HEK293 (cell line): ENCODE data around the gene DFFA.
"Not testable (repeated sequence)": the region's sequence is repeated elsewhere in the genome, so short reads cannot be mapped to it uniquely, and the experiment has no call there.

ENCODE experiments used
- CTCF ChIA-PET: fragments of 350-600 bp; formaldehyde crosslinking; extraction: SDS; loops from one replicate; lab custom pipeline; 2021; ENCODE audit warnings: antibody characterized with exemption; lab: Yijun Ruan, JAX
- POLR2A ChIA-PET: fragments of 300-600 bp; formaldehyde crosslinking; extraction: SDS; loops from one replicate; lab custom pipeline; 2020; ENCODE audit warnings: antibody characterized with exemption, inconsistent platforms; lab: Yijun Ruan, JAX
- H3K27ac ChIP-seq: fragments of 200-500 bp; sonication (Bioruptor generic); 2 replicates; pipeline ENCODE4 v1.5.1; 2014; ENCODE audit warnings: low read depth, low read length, control low read depth, inconsistent platforms; ENCODE audit errors: extremely low read depth
- H3K36me3 ChIP-seq, 2 experiments: fragments of 200-500 bp in 1 of 2; sonication (Bioruptor generic) in 1 of 2; 1 replicate in 1 of 2; 2 replicates in 1 of 2; pipeline ENCODE4 v1.5.1; 2014 to 2017; ENCODE audit warnings: inconsistent platforms in 2 of 2, low read length in 2 of 2; ENCODE audit not compliant: control insufficient read depth in 2 of 2, insufficient read depth in 1 of 2
- H3K4me1 ChIP-seq: fragments of 200-500 bp; sonication (Bioruptor generic); 2 replicates; pipeline ENCODE4 v1.5.1; 2014; ENCODE audit warnings: mild to moderate bottlenecking, low read length, inconsistent platforms; ENCODE audit not compliant: control insufficient read depth, insufficient read depth
- H3K4me3 ChIP-seq: 2 replicates; pipeline ENCODE4 v1.5.1; 2011; ENCODE audit warnings: low read depth, mild to moderate bottlenecking, control low read depth, low read length, moderate library complexity
- H3K9me3 ChIP-seq: fragments of 200-500 bp; sonication (Bioruptor generic); 2 replicates; pipeline ENCODE4 v1.5.1; 2014; ENCODE audit warnings: low read depth, low read length, inconsistent platforms; ENCODE audit not compliant: control insufficient read depth, insufficient read depth
- BCL11A ChIP-seq: fragments of 450-650 bp; formaldehyde crosslinking; IDR thresholded peaks from 2 replicates; pipeline ENCODE4 v1.5.1; 2016; ENCODE audit warnings: low read depth, missing biosample characterization, missing genetic modification characterization
- GFI1B ChIP-seq: fragments of 450-650 bp; formaldehyde crosslinking; IDR thresholded peaks from 2 replicates; pipeline ENCODE4 v1.5.1; 2016; ENCODE audit warnings: missing biosample characterization, missing genetic modification characterization
- GLIS1 ChIP-seq: fragments of 450-650 bp; formaldehyde crosslinking; IDR thresholded peaks from 2 replicates; pipeline ENCODE4 v1.5.1; 2016; ENCODE audit warnings: missing biosample characterization, missing genetic modification characterization
- GLIS2 ChIP-seq: fragments of 450-650 bp; formaldehyde crosslinking; IDR thresholded peaks from 2 replicates; pipeline ENCODE4 v1.5.1; 2016; ENCODE audit warnings: missing biosample characterization, missing genetic modification characterization
- HOXC10 ChIP-seq: sonication (generic); formaldehyde crosslinking; IDR thresholded peaks from 2 replicates; pipeline ENCODE4 v1.8.1; 2023; ENCODE audit warnings: mild to moderate bottlenecking, missing genetic modification reagents
- HOXD13 ChIP-seq: sonication (generic); formaldehyde crosslinking; IDR thresholded peaks from 2 replicates; pipeline ENCODE4 v1.8.0; 2022; ENCODE audit warnings: missing genetic modification reagents, borderline replicate concordance
- OSR2 ChIP-seq: fragments of 450-650 bp; formaldehyde crosslinking; IDR thresholded peaks from 2 replicates; pipeline ENCODE4 v1.5.1; 2016; ENCODE audit warnings: missing biosample characterization, missing genetic modification characterization
- PRDM10 ChIP-seq: fragments of 450-650 bp; formaldehyde crosslinking; IDR thresholded peaks from 2 replicates; pipeline ENCODE4 v1.5.1; 2016; ENCODE audit warnings: missing biosample characterization, missing genetic modification characterization
- SP3 ChIP-seq: fragments of 450-650 bp; formaldehyde crosslinking; IDR thresholded peaks from 2 replicates; pipeline ENCODE4 v1.5.1; 2016; ENCODE audit warnings: missing biosample characterization, missing genetic modification characterization
- TSHZ1 ChIP-seq: fragments of 450-650 bp; formaldehyde crosslinking; IDR thresholded peaks from 2 replicates; pipeline ENCODE4 v1.5.1; 2016; ENCODE audit warnings: missing biosample characterization, missing genetic modification characterization, borderline replicate concordance
- ZBTB8A ChIP-seq: fragments of 450-650 bp; formaldehyde crosslinking; IDR thresholded peaks from 2 replicates; pipeline ENCODE4 v1.5.1; 2016; ENCODE audit warnings: missing biosample characterization, missing genetic modification characterization
- ZNF501 ChIP-seq: fragments of 450-650 bp; formaldehyde crosslinking; IDR thresholded peaks from 2 replicates; pipeline ENCODE4 v1.5.1; 2016; ENCODE audit warnings: missing biosample characterization, missing genetic modification characterization
- ZNF664 ChIP-seq: fragments of 450-650 bp; formaldehyde crosslinking; IDR thresholded peaks from 2 replicates; pipeline ENCODE4 v1.5.1; 2016; ENCODE audit warnings: missing biosample characterization, missing genetic modification characterization
- ZNF747 ChIP-seq: fragments of 450-650 bp; formaldehyde crosslinking; IDR thresholded peaks from 2 replicates; pipeline ENCODE4 v1.5.1; 2016; ENCODE audit warnings: missing biosample characterization, missing genetic modification characterization
- ZNF777 ChIP-seq: fragments of 450-650 bp; formaldehyde crosslinking; IDR thresholded peaks from 2 replicates; pipeline ENCODE4 v1.5.1; 2017; ENCODE audit warnings: missing biosample characterization, missing genetic modification characterization, borderline replicate concordance
- ZNF837 ChIP-seq: fragments of 450-650 bp; formaldehyde crosslinking; IDR thresholded peaks from 2 replicates; pipeline ENCODE4 v1.5.1; 2016; ENCODE audit warnings: missing biosample characterization, missing genetic modification characterization
- ZSCAN30 ChIP-seq: fragments of 450-650 bp; IDR thresholded peaks from 2 replicates; pipeline ENCODE4 v1.5.1; 2018; ENCODE audit warnings: missing biosample characterization, mild to moderate bottlenecking, missing genetic modification characterization, moderate library complexity

The DFFA gene

GRCh38 chr1:10457875-10458274, 14.5 kb downstream of the DFFA start (continued):
- no peak for TF ChIP-seq ZNF837 (tag by site-specific recombination)
- TF ChIP-seq, all 188 proteins: peak for 0

DNA sequence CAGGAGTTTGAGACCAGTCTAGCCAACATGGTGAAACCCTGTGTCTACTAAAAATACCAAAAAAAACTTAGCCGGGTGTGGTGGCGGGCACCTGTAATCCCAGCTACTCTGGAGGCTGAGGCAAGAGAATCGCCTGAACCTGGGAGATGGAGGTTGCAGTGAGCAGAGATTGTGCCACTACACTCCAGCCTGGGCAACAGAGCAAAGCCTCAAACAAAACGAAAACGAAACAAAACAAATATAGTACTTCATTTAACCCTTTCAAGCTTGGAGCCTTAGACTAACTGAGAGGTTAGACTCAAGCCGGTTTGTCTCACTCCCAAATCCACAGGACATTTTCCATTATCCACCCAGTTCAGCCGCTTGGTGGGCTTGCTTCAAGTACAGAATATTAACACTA, 14.9 kb downstream of the DFFA start:
- not testable (repeated sequence) for H3K4me1 ChIP-seq, H3K27ac ChIP-seq

DNA sequence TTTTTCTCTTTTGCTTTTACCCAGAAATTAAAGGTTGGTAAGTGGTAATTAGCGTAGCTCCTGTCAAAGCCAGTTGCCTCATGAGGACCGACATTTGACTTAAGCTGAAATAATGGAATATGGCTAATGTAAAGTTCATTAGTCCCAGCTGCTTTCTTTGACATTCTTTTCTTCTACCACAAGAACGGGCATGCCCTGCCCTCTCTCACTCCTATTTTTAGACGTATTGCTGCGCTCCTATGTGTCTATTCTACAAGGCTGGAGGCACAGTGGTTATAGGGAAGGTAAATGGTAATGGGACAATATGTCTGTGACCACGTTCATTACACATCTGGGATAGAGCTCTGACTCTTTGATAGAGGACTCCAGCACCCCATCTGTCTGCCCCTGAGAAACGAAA, 15.7 kb downstream of the DFFA start:
- ChIA-PET POLR2A (interaction anchor here (0.6 to 0.7 kb wide), 4 partner anchors 37 to 970 kb away, joined by 3 to 8 read pairs (median 4); no protein-coding TSS in a partner anchor), CTCF (interaction anchor here (0.7 to 1.2 kb wide), 2 partner anchors 37 to 712 kb away, joined by 3 read pairs; no protein-coding TSS in a partner anchor)
- Histone ChIP-seq H3K4me3 (no peak overlapping the region), H3K9me3 (no peaks in the 10 kb centered on the region), H3K36me3 (peaks cover 14 to 37% of the 10 kb centered on the region in 2 experiments; a peak in 2 of 3 replicates), H3K4me1 (peaks cover 4% of the 10 kb centered on the region; the same call in 1 of the 2 replicates), H3K27ac (no peak overlapping the region)
- TF ChIP-seq HOXD13 (CRISPR knock-in tag) = no peak

More for the DNA sequence above, 14.9 kb downstream of the DFFA start:
- H3K36me3 ChIP-seq = peaks cover 19 to 45% of the 10 kb centered on the region in 2 experiments
- H3K9me3 ChIP-seq, POLR2A ChIA-PET, H3K4me3 ChIP-seq: not testable (repeated sequence)
- CTCF ChIA-PET = interaction anchor here (0.6 to 1.2 kb wide), 3 partner anchors 28 to 37 kb away, joined by 3 to 4 read pairs (median 3); no protein-coding TSS in a partner anchor
- peak; percentile 94 for TF ChIP-seq ZNF664

DNA sequence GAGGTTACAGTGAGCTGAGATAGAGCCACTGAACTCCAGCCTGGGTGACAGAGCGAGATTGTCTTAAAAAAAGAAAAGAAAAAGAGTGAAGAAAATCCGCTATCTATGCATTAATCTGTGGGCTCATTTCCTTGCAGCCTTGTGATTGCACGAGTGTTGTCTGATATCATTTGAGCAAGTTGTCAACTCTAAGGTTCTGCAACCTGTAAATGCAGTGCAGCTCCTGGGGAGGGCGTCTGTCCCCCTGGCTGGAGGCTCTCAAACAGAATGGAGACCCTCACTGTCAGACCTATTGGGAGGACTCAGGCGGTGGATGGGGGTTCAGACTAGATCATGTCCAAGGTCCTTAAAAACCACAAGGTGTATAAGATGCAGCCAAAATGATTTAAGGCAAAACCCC, 16.3 kb downstream of the DFFA start:
- TF ChIP-seq HOXC10 (CRISPR knock-in tag) (no peak), ZBTB8A (tag by site-specific recombination) (no peak), OSR2 (tag by site-specific recombination) (no peak), ZSCAN30 (tag by site-specific recombination) (no peak), ZNF501 (tag by site-specific recombination) (no peak), TSHZ1 (tag by site-specific recombination) (no peak), GLIS1 (tag by site-specific recombination) (no peak), BCL11A (no peak)
- POLR2A ChIA-PET = interaction anchor here (0.6 to 0.7 kb wide), 4 partner anchors 38 to 970 kb away, joined by 3 to 8 read pairs (median 4); no protein-coding TSS in a partner anchor
- no peak overlapping the region for H3K4me3 ChIP-seq
- H3K9me3 ChIP-seq = no peaks in the 10 kb centered on the region
- peaks cover 4% of the 10 kb centered on the region; the same call in 1 of the 2 replicates for H3K4me1 ChIP-seq
- CTCF ChIA-PET = interaction anchor here (0.7 to 1.2 kb wide), 3 partner anchors 12 to 712 kb away, joined by 3 read pairs; no protein-coding TSS in a partner anchor
- H3K36me3 ChIP-seq = peaks cover 14 to 31% of the 10 kb centered on the region in 2 experiments; a peak in 2 of 3 replicates
- H3K27ac ChIP-seq = no peak overlapping the region

DNA sequence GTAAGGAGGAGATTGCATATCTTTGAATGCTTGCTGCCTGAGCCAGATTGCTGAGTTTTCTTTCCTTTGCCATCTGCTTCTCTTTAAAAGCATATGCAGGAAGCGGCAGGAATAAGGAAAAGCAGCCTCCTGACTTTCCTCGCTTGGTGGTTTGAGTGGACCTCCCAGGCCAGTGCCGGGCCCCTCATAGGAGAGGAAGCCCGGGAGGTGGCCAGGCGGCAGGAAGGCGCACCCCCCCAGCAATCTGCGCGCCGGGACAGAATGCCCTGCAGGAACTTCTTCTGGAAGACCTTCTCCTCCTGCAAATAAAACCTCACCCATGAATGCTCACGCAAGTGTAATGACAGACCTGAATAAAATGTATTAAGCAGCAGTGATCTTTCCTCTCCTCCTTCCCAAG, 21.0 kb downstream of the DFFA start:
- TF ChIP-seq GFI1B (no peak), GLIS2 (tag by site-specific recombination) (no peak), ZNF777 (tag by site-specific recombination) (no peak), ZNF747 (tag by site-specific recombination) (no peak), PRDM10 (tag by site-specific recombination) (no peak), SP3 (tag by site-specific recombination) (no peak)
- Histone ChIP-seq H3K36me3 (peaks cover 0 to 19% of the 10 kb centered on the region in 2 experiments; a peak in 2 of 3 replicates), H3K4me3 (no peak overlapping the region), H3K27ac (no peak overlapping the region), H3K9me3 (no peaks in the 10 kb centered on the region), H3K4me1 (no peaks in the 10 kb centered on the region)
- ChIA-PET CTCF (interaction anchor here (0.7 to 1.5 kb wide), 3 partner anchors 21 to 47 kb away, joined by 6 to 12 read pairs (median 8); partner anchors contain the start of gene CENPS), POLR2A (no interaction called here)
